Fibroblast of lung (primary cell): Measurements from ENCODE around the gene GSTT4.

Experiments
- EZH2 ChIP-seq: IDR thresholded peaks from 2 replicates; pipeline ENCODE4 v1.5.1; 2012; ENCODE audit warnings: low read length, control low read depth, mild to moderate bottlenecking; ENCODE audit errors: missing control alignments
- TF ChIP-seq, protein P1 (sequence below), 2 donors: IDR thresholded peaks in 1 of 2; conservative IDR thresholded peaks in 1 of 2; 1 replicate in 1 of 2; 2 replicates in 1 of 2; pipeline ENCODE4 v1.5.1; 2011 to 2012; ENCODE audit warnings: low read length in 2 of 2, control low read depth in 1 of 2, inconsistent platforms in 1 of 2, low read depth in 1 of 2, mild to moderate bottlenecking in 1 of 2

GRCh38 chr22:24002851-24003250 is 2.4 kb downstream of the GSTT4 start:
- TF ChIP-seq, protein P1, sequence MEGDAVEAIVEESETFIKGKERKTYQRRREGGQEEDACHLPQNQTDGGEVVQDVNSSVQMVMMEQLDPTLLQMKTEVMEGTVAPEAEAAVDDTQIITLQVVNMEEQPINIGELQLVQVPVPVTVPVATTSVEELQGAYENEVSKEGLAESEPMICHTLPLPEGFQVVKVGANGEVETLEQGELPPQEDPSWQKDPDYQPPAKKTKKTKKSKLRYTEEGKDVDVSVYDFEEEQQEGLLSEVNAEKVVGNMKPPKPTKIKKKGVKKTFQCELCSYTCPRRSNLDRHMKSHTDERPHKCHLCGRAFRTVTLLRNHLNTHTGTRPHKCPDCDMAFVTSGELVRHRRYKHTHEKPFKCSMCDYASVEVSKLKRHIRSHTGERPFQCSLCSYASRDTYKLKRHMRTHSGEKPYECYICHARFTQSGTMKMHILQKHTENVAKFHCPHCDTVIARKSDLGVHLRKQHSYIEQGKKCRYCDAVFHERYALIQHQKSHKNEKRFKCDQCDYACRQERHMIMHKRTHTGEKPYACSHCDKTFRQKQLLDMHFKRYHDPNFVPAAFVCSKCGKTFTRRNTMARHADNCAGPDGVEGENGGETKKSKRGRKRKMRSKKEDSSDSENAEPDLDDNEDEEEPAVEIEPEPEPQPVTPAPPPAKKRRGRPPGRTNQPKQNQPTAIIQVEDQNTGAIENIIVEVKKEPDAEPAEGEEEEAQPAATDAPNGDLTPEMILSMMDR (conservative IDR thresholded peaks at IDR 0.05 in 1 of 2, IDR thresholded peaks at IDR 0.05 in 1 of 2; ENCODE audit: low read depth in 1 of 2, low read length in 2 of 2): no peak
- no peak for TF ChIP-seq EZH2
